T47D (cell line): ENCODE data around the gene ELP5.

ENCODE experiments used
- DNase-seq, 2 experiments: peaks; one replicate each; pipeline versions ENCODE4 v3.0.0 to v3.0.0-alpha.2; 2011 to 2012; ENCODE audit warnings: low read depth in 1 of 2, low spot score in 1 of 2
- JUND ChIP-seq: IDR thresholded peaks from 2 replicates; pipeline ENCODE4 v1.6.1; 2012; ENCODE audit warnings: low read depth
- in situ Hi-C: cut with HindIII; loops from 2 replicates; pipeline ENCODE4 v1.10.0; 2016; ENCODE audit warnings: low sequenced_read_pairs, low pct_unique_long_range_greater_than_20kb

The ELP5 gene

GRCh38 chr17:7221278-7222092 lies 30.5 kb upstream of the ELP5 start:
- DNase-seq: no peak
- TF ChIP-seq JUND: no peak
- in situ Hi-C loops: no loop called here

GRCh38 chr17:7222093-7222971 lies 29.7 kb upstream of the ELP5 start:
- no peak for DNase-seq
- no peak for TF ChIP-seq JUND

GRCh38 chr17:7222972-7223292 lies 29.1 kb upstream of the ELP5 start:
- in situ Hi-C loops: no loop called here
- DNase-seq: no peak
- no peak for TF ChIP-seq JUND

More at GRCh38 chr17:7222093-7222971, 29.7 kb upstream of the ELP5 start:
- in situ Hi-C loops: no loop called here

- in situ Hi-C loops: no loop called here
- no peak for DNase-seq
- TF ChIP-seq JUND: no peak
Measured at GRCh38 chr17:7223375-7223774, 28.6 kb upstream of the ELP5 start.

- in situ Hi-C loops: no loop called here
- TF ChIP-seq JUND: no peak
Measured at GRCh38 chr17:7224110-7224509, 27.9 kb upstream of the ELP5 start.

GRCh38 chr17:7224661-7225111 lies 27.3 kb upstream of the ELP5 start:
- DNase-seq: no peak
- in situ Hi-C loops: no loop called here
- no peak for TF ChIP-seq JUND

More at GRCh38 chr17:7224110-7224509, 27.9 kb upstream of the ELP5 start:
- DNase-seq: no peak

GRCh38 chr17:7225711-7226331 lies 26.2 kb upstream of the ELP5 start:
- TF ChIP-seq JUND: no peak
- in situ Hi-C loops: no loop called here
- no peak for DNase-seq

- in situ Hi-C loops: no loop called here
- TF ChIP-seq JUND: no peak
- DNase-seq: no peak
Measured at GRCh38 chr17:7226721-7227710, 25.0 kb upstream of the ELP5 start.

GRCh38 chr17:7228920-7229319 lies 23.1 kb upstream of the ELP5 start:
- TF ChIP-seq JUND: no peak
- no peak for DNase-seq
- in situ Hi-C loops: no loop called here

GRCh38 chr17:7229504-7229903 lies 22.5 kb upstream of the ELP5 start:
- no peak for DNase-seq
- no peak for TF ChIP-seq JUND
- in situ Hi-C loops: no loop called here

- in situ Hi-C loops: no loop called here
- no peak for DNase-seq
- TF ChIP-seq JUND: no peak
Measured at GRCh38 chr17:7232114-7232513, 19.9 kb upstream of the ELP5 start.

GRCh38 chr17:7233701-7234082 lies 18.3 kb upstream of the ELP5 start:
- in situ Hi-C loops: no loop called here
- DNase-seq: no peak
- no peak for TF ChIP-seq JUND
